Measurements from ENCODE around the gene SEC14L5.
"Not testable (repeated sequence)": the region's sequence is repeated elsewhere in the genome, so short reads cannot be mapped to it uniquely, and the experiment has no call there.

The SEC14L5 gene

DNA sequence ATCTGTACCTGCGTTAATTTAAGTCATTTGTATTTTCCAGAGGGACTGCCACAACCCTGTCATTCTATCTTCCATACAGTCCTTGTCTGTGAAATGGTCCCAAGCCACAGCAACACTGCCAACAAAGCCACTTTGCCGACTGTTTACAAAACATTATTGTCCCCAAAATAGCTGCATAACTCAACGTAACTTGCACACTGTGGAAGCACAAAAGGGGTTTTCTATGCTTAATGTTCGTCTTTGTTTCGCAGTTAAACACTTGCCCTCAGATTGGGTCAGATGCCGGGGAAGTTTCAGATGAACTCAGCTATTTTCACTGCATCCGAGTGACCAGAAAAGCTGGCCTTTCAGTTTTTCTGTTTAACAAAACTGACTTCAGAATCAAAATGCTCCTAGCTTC, 4.6 kb downstream of the SEC14L5 start:
- H3K4me3 Mint-ChIP-seq: no peak overlapping the region
- peaks cover 4% of the 10 kb centered on the region for H3K4me1 Mint-ChIP-seq
- H3K27me3 Mint-ChIP-seq (ENCODE audit: low read depth): peaks cover 34% of the 10 kb centered on the region
- H3K27ac Mint-ChIP-seq: no peak overlapping the region
- H3K9me3 Mint-ChIP-seq: no peaks in the 10 kb centered on the region
- H3K36me3 Mint-ChIP-seq (ENCODE audit: low read depth): no peaks in the 10 kb centered on the region
- TF ChIP-seq, protein P1, sequence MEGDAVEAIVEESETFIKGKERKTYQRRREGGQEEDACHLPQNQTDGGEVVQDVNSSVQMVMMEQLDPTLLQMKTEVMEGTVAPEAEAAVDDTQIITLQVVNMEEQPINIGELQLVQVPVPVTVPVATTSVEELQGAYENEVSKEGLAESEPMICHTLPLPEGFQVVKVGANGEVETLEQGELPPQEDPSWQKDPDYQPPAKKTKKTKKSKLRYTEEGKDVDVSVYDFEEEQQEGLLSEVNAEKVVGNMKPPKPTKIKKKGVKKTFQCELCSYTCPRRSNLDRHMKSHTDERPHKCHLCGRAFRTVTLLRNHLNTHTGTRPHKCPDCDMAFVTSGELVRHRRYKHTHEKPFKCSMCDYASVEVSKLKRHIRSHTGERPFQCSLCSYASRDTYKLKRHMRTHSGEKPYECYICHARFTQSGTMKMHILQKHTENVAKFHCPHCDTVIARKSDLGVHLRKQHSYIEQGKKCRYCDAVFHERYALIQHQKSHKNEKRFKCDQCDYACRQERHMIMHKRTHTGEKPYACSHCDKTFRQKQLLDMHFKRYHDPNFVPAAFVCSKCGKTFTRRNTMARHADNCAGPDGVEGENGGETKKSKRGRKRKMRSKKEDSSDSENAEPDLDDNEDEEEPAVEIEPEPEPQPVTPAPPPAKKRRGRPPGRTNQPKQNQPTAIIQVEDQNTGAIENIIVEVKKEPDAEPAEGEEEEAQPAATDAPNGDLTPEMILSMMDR (IDR thresholded peaks at IDR 0.05; ENCODE audit: unreplicated experiment in 3 of 3): no peak

GRCh38 chr16:4963527-4963926, 5.4 kb downstream of the SEC14L5 start:
- H3K27me3 Mint-ChIP-seq (ENCODE audit: low read depth): peaks cover 28% of the 10 kb centered on the region
- H3K27ac Mint-ChIP-seq; H3K9me3 Mint-ChIP-seq; H3K4me1 Mint-ChIP-seq; H3K36me3 Mint-ChIP-seq (ENCODE audit: low read depth); H3K4me3 Mint-ChIP-seq: not testable (repeated sequence)

DNA sequence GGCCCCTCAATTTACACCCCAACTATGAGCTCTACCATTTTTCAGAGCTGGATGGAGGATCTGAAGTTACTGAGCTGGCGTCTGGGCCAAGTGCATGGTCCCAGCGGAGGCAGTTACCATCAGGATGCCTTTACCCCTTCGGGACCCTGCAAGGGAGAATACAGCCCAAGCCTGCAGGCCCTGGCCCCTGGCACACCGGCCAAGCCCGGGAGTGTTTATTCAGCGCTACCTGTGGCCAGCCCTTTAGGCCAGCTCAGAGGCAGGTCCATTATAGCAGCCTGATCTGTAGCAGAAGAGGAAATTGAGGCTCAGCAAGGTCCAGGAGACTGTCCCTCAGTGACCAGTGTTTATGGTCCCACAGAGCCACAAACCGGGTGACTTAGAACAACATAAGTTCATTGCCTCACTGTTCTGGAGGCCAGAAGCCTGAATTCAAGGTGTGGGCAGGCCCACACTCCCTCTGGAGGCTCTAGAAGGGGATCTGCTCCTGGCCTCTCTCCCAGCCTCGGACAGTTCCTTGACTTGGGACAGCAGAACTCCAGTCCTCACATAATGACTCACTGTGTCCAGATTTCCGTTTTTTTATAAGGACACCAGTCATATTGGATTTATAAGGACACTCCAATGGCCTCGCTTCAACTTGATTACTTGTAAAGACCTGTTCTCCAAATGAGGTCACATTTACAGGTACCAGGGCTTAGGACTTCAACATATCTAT, 8.8 kb downstream of the SEC14L5 start:
- TF ChIP-seq, protein P1 (IDR thresholded peaks at IDR 0.05; ENCODE audit: unreplicated experiment in 3 of 3): no peak
- Mint-ChIP-seq H3K27ac (no peak overlapping the region), H3K4me3 (no peak overlapping the region), H3K36me3 (ENCODE audit: low read depth) (no peaks in the 10 kb centered on the region), H3K4me1 (peaks cover 5% of the 10 kb centered on the region), H3K9me3 (no peaks in the 10 kb centered on the region), H3K27me3 (ENCODE audit: low read depth) (peaks cover 3% of the 10 kb centered on the region)

GRCh38 chr16:4968278-4968677, 10.1 kb downstream of the SEC14L5 start:
- not testable (repeated sequence) for H3K9me3 Mint-ChIP-seq; H3K4me3 Mint-ChIP-seq; H3K27me3 Mint-ChIP-seq (ENCODE audit: low read depth); H3K27ac Mint-ChIP-seq; H3K36me3 Mint-ChIP-seq (ENCODE audit: low read depth); H3K4me1 Mint-ChIP-seq

GRCh38 chr16:4968879-4969483, 10.9 kb downstream of the SEC14L5 start:
- Mint-ChIP-seq H3K4me3 (no peak overlapping the region), H3K27me3 (ENCODE audit: low read depth) (no peaks in the 10 kb centered on the region), H3K36me3 (ENCODE audit: low read depth) (no peaks in the 10 kb centered on the region), H3K9me3 (no peaks in the 10 kb centered on the region), H3K4me1 (peaks cover 5% of the 10 kb centered on the region), H3K27ac (no peak overlapping the region)
- TF ChIP-seq, protein P1 (IDR thresholded peaks at IDR 0.05; ENCODE audit: unreplicated experiment in 3 of 3): no peak

- Mint-ChIP-seq H3K4me1 (peaks cover 5% of the 10 kb centered on the region), H3K27me3 (ENCODE audit: low read depth) (no peaks in the 10 kb centered on the region), H3K4me3 (no peak overlapping the region), H3K27ac (no peak overlapping the region), H3K36me3 (ENCODE audit: low read depth) (no peaks in the 10 kb centered on the region), H3K9me3 (no peaks in the 10 kb centered on the region)
- TF ChIP-seq, protein P1 (IDR thresholded peaks at IDR 0.05; ENCODE audit: unreplicated experiment in 3 of 3): no peak
These were observed 11.9 kb downstream of the SEC14L5 start for GRCh38 chr16:4970010-4970409.
